DOHH2 (cell line): Measurements from ENCODE around the gene ABCF2.

Source experiments
- EZH2phosphoT487 ChIP-seq: fragments of 200-600 bp; sonication (generic); IDR thresholded peaks from 2 replicates; pipeline ENCODE4 v1.6.1; 2017; ENCODE audit warnings: borderline replicate concordance, mild to moderate bottlenecking, antibody characterized with exemption, low read length, moderate library complexity, mixed read lengths
- TF ChIP-seq, protein P1 (sequence below): fragments of 200-600 bp; sonication (generic); IDR thresholded peaks from one replicate; pipeline ENCODE4 v1.5.1; 2014; ENCODE audit warnings: antibody characterized with exemption, mild to moderate bottlenecking, low read depth, low read length; ENCODE audit not compliant: poor library complexity, severe bottlenecking

DNA sequence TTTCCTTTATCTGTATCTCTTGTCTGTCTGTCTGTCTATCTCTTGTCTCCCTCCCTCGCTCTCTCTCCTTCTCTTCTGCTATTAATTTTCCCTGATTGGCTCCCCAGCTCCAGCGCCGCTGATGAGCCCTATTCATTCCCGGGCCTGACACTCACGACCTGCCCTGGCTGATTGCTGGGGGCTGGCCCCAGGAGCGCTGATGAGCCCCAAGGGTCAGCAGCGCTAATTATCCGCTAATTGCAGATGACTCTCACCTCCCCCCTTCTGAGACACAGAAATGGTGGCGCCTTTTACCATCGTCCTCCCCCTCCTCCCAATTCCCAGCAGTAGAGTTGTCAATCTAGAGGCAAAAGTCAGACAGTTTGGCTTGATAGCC is 58.2 kb downstream of the ABCF2 start:
- no peak for TF ChIP-seq EZH2phosphoT487
- TF ChIP-seq, protein P1, sequence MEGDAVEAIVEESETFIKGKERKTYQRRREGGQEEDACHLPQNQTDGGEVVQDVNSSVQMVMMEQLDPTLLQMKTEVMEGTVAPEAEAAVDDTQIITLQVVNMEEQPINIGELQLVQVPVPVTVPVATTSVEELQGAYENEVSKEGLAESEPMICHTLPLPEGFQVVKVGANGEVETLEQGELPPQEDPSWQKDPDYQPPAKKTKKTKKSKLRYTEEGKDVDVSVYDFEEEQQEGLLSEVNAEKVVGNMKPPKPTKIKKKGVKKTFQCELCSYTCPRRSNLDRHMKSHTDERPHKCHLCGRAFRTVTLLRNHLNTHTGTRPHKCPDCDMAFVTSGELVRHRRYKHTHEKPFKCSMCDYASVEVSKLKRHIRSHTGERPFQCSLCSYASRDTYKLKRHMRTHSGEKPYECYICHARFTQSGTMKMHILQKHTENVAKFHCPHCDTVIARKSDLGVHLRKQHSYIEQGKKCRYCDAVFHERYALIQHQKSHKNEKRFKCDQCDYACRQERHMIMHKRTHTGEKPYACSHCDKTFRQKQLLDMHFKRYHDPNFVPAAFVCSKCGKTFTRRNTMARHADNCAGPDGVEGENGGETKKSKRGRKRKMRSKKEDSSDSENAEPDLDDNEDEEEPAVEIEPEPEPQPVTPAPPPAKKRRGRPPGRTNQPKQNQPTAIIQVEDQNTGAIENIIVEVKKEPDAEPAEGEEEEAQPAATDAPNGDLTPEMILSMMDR = no peak
